Measurements from ENCODE around the gene MAD1L1. TPM values are rescaled to one million over a fixed set of nuclear protein-coding genes. Genes with fewer than 3 reads are reported as not detected.

The MAD1L1 gene
- total and polyA plus RNA-seq, 3 donors from 2014 or later = 63.1 to 149 (median 94.6) TPM

GRCh38 chr7:1859266-1860035 lies 373.3 kb downstream of the MAD1L1 start:
- H3K27ac ChIP-seq = no peak overlapping the region
- no peaks in the 10 kb centered on the region for H3K27me3 ChIP-seq
- no peaks in the 10 kb centered on the region for H3K9me3 ChIP-seq
- WGBS, 2 donors = 87 to 93% methylated on average over 12 to 26 of the region's 26 CpGs
- no peaks in the 10 kb centered on the region for H3K4me1 ChIP-seq
- H3K4me3 ChIP-seq = no peak overlapping the region
- DNase-seq = no peak
- H3K36me3 ChIP-seq (ENCODE audit: low read depth, missing control alignments) = no peaks in the 10 kb centered on the region
- intact Hi-C loops (cut with DNase I; ENCODE audit: low total_unique reads) = no loop called here
- TF ChIP-seq POLR2A (IDR thresholded peaks at IDR 0.05) (no peak), CTCF (IDR thresholded peaks at IDR 0.05) (no peak)

- no peak for DNase-seq
- H3K27me3 ChIP-seq = no peaks in the 10 kb centered on the region
- H3K9me3 ChIP-seq = no peaks in the 10 kb centered on the region
- intact Hi-C loops (cut with DNase I; ENCODE audit: low total_unique reads) = no loop called here
- no peaks in the 10 kb centered on the region for H3K36me3 ChIP-seq (ENCODE audit: low read depth, missing control alignments)
- H3K4me1 ChIP-seq = no peaks in the 10 kb centered on the region
- no peak overlapping the region for H3K27ac ChIP-seq
- no peak overlapping the region for H3K4me3 ChIP-seq
- 94 to 96% methylated on average over 15 to 27 of the region's 29 CpGs for WGBS, 2 donors
- TF ChIP-seq POLR2A (IDR thresholded peaks at IDR 0.05) (no peak), CTCF (IDR thresholded peaks at IDR 0.05) (no peak)
Observed at GRCh38 chr7:1858435-1859265, 374.1 kb downstream of the MAD1L1 start.

- TF ChIP-seq CTCF (IDR thresholded peaks at IDR 0.05) = no peak
- no peak for TF ChIP-seq POLR2A (IDR thresholded peaks at IDR 0.05)
- 86 to 93% methylated on average over 27 of the region's 27 CpGs for WGBS, 2 donors
- Histone ChIP-seq H3K36me3 (ENCODE audit: low read depth, missing control alignments) (no peaks in the 10 kb centered on the region), H3K4me3 (no peak overlapping the region), H3K4me1 (no peaks in the 10 kb centered on the region), H3K9me3 (no peaks in the 10 kb centered on the region), H3K27me3 (no peaks in the 10 kb centered on the region), H3K27ac (no peak overlapping the region)
- intact Hi-C loops (cut with DNase I; ENCODE audit: low total_unique reads) = no loop called here
- peak; percentile 37 for DNase-seq
Observed at GRCh38 chr7:1857487-1858421, 375.0 kb downstream of the MAD1L1 start.

GRCh38 chr7:1856888-1857441 lies 375.8 kb downstream of the MAD1L1 start:
- Histone ChIP-seq H3K4me3 (no peak overlapping the region), H3K27me3 (no peaks in the 10 kb centered on the region), H3K4me1 (no peaks in the 10 kb centered on the region), H3K27ac (no peak overlapping the region), H3K36me3 (ENCODE audit: low read depth, missing control alignments) (no peaks in the 10 kb centered on the region), H3K9me3 (no peaks in the 10 kb centered on the region)
- TF ChIP-seq POLR2A (IDR thresholded peaks at IDR 0.05) (no peak), CTCF (IDR thresholded peaks at IDR 0.05) (no peak)
- DNase-seq = no peak
- 92 to 96% methylated on average over 18 to 24 of the region's 24 CpGs for WGBS, 2 donors
- intact Hi-C loops (cut with DNase I; ENCODE audit: low total_unique reads) = no loop called here
